GM23248 (cell line): Measurements from ENCODE around the gene CDH4. TPM values are rescaled to one million over a fixed set of nuclear protein-coding genes. Genes with fewer than 3 reads are reported as not detected.

Source experiments
- DNase-seq: peaks from one replicate; pipeline ENCODE4 v3.0.0-alpha.2; 2015
- H2AFZ ChIP-seq: fragments of 200-600 bp; sonication (generic); 2 replicates; pipeline ENCODE4 v1.6.1; 2016; ENCODE audit warnings: antibody characterized with exemption
- H3F3A ChIP-seq: fragments of 200-600 bp; sonication (generic); 2 replicates; pipeline ENCODE4 v1.6.1; 2016; ENCODE audit warnings: mild to moderate bottlenecking, antibody characterized with exemption, mixed run types; ENCODE audit not compliant: insufficient read depth
- H3K27ac ChIP-seq: fragments of 200-600 bp; sonication (generic); 2 replicates; pipeline ENCODE4 v1.5.1; 2016; ENCODE audit warnings: mild to moderate bottlenecking
- H3K27me3 ChIP-seq: fragments of 200-600 bp; sonication (generic); replicated peaks from 2 replicates; pipeline ENCODE4 v1.6.1; 2016; ENCODE audit warnings: mild to moderate bottlenecking; ENCODE audit not compliant: insufficient read depth
- H3K36me3 ChIP-seq: fragments of 200-600 bp; sonication (generic); 2 replicates; pipeline ENCODE4 v1.6.1; 2016; ENCODE audit warnings: low read depth, mild to moderate bottlenecking
- H3K4me1 ChIP-seq: fragments of 200-600 bp; sonication (generic); 2 replicates; pipeline ENCODE4 v1.6.1; 2016; ENCODE audit warnings: mild to moderate bottlenecking; ENCODE audit not compliant: insufficient read depth
- H3K4me2 ChIP-seq: fragments of 200-600 bp; sonication (generic); one replicate; pipeline ENCODE4 v1.6.1; 2016; ENCODE audit warnings: mild to moderate bottlenecking; ENCODE audit not compliant: unreplicated experiment
- H3K4me3 ChIP-seq: fragments of 200-600 bp; sonication (generic); 2 replicates; pipeline ENCODE4 v1.5.1; 2016; ENCODE audit warnings: mild to moderate bottlenecking
- H3K79me2 ChIP-seq: fragments of 200-600 bp; sonication (generic); 2 replicates; pipeline ENCODE4 v1.6.1; 2016; ENCODE audit warnings: mild to moderate bottlenecking; ENCODE audit not compliant: insufficient read depth
- H3K9ac ChIP-seq: fragments of 200-600 bp; sonication (generic); 2 replicates; pipeline ENCODE4 v1.6.1; 2016; ENCODE audit warnings: mild to moderate bottlenecking
- H3K9me2 ChIP-seq: fragments of 200-600 bp; sonication (generic); 2 replicates; pipeline ENCODE4 v1.6.1; 2016; ENCODE audit warnings: mixed run types, mild to moderate bottlenecking, moderate library complexity; ENCODE audit not compliant: insufficient read depth
- H3K9me3 ChIP-seq: fragments of 200-600 bp; sonication (generic); one replicate; pipeline ENCODE4 v1.6.1; 2017; ENCODE audit warnings: low read depth
- H4K20me1 ChIP-seq: fragments of 200-600 bp; sonication (generic); 2 replicates; pipeline ENCODE4 v1.6.0; 2016; ENCODE audit not compliant: insufficient read depth
- EZH2 ChIP-seq: fragments of 200-600 bp; sonication (generic); IDR thresholded peaks from 2 replicates; pipeline ENCODE4 v1.6.1; 2018; ENCODE audit warnings: antibody characterized with exemption, mild to moderate bottlenecking; ENCODE audit not compliant: insufficient read depth, poor library complexity, severe bottlenecking
- EZH2phosphoT487 ChIP-seq: fragments of 200-600 bp; sonication (generic); IDR thresholded peaks from 2 replicates; pipeline ENCODE4 v1.6.1; 2018; ENCODE audit warnings: antibody characterized with exemption, moderate library complexity, mild to moderate bottlenecking, low read depth; ENCODE audit not compliant: insufficient read depth
- WGBS, 2 experiments: methylation state at CpG; one replicate each; pipeline ENCODE4 v1.1.6; 2015 to 2017; ENCODE audit warnings: low lambda C conversion rate in 2 of 2, low coverage in 1 of 2; ENCODE audit errors: missing lambda C conversion rate in 2 of 2; 5-methylcytosine and 5-hydroxymethylcytosine counted together
- in situ Hi-C: fragments of 300-500 bp; cut with MboI; formaldehyde crosslinking; loops from 2 replicates; pipeline ENCODE4 v1.15.0; 2020
- polyA plus RNA-seq: library from polyadenylated mRNA; unstranded; fragments of >200 nt; fragmentation: Nextera tagmentation; extraction: Ambion mirVana; gene quantifications from 2 replicates; pipeline ENCODE4 v1.2.1, GENCODE V29; 2016
- total RNA-seq: library from RNA; depleted of rRNA; stranded (reverse); fragments of >200 nt; shearing (Covaris generic); gene quantifications from 2 replicates; pipeline ENCODE4 v1.2.3, GENCODE V29; 2014

CDH4 gene
- total and polyA plus RNA-seq, 2 experiments from 2014 or later: 1.1 to 3.9 TPM

- no peak overlapping the region for H3K27ac ChIP-seq
- H3K9ac ChIP-seq: no peak overlapping the region
- 6 to 9% methylated on average over 13 of the region's 13 CpGs for WGBS, 2 experiments
- no peaks in the 10 kb centered on the region for H3K4me1 ChIP-seq
- no peaks in the 10 kb centered on the region for H3K79me2 ChIP-seq
- no peaks in the 10 kb centered on the region for H3K9me3 ChIP-seq
- H3K4me2 ChIP-seq: no peak overlapping the region
- DNase-seq: peak; percentile 62
- no peak overlapping the region for H3K4me3 ChIP-seq
- H3F3A ChIP-seq: no peaks in the 10 kb centered on the region
- no peak overlapping the region for H2AFZ ChIP-seq
- no peaks in the 10 kb centered on the region for H3K36me3 ChIP-seq
- no peaks in the 10 kb centered on the region for H3K27me3 ChIP-seq
- no peaks in the 10 kb centered on the region for H4K20me1 ChIP-seq
- H3K9me2 ChIP-seq: no peaks in the 10 kb centered on the region
- in situ Hi-C loops: no loop called here
- no peak for TF ChIP-seq EZH2phosphoT487
- TF ChIP-seq EZH2: no peak
These were observed 135.3 kb downstream of the CDH4 start for GRCh38 chr20:61387204-61387953.

GRCh38 chr20:61387954-61388348, 135.9 kb downstream of the CDH4 start:
- no peaks in the 10 kb centered on the region for H3F3A ChIP-seq
- no peaks in the 10 kb centered on the region for H3K4me1 ChIP-seq
- no peak for TF ChIP-seq EZH2phosphoT487
- no peak for TF ChIP-seq EZH2
- DNase-seq: no peak
- H2AFZ ChIP-seq: no peak overlapping the region
- H3K27me3 ChIP-seq: no peaks in the 10 kb centered on the region
- H3K36me3 ChIP-seq: no peaks in the 10 kb centered on the region
- 2 to 4% methylated on average over 5 to 7 of the region's 7 CpGs for WGBS, 2 experiments
- H4K20me1 ChIP-seq: no peaks in the 10 kb centered on the region
- H3K79me2 ChIP-seq: no peaks in the 10 kb centered on the region
- no peak overlapping the region for H3K4me3 ChIP-seq
- H3K9me3 ChIP-seq: no peaks in the 10 kb centered on the region
- no peak overlapping the region for H3K4me2 ChIP-seq
- H3K9ac ChIP-seq: no peak overlapping the region
- no peak overlapping the region for H3K27ac ChIP-seq
- H3K9me2 ChIP-seq: no peaks in the 10 kb centered on the region
- in situ Hi-C loops: no loop called here

DNA sequence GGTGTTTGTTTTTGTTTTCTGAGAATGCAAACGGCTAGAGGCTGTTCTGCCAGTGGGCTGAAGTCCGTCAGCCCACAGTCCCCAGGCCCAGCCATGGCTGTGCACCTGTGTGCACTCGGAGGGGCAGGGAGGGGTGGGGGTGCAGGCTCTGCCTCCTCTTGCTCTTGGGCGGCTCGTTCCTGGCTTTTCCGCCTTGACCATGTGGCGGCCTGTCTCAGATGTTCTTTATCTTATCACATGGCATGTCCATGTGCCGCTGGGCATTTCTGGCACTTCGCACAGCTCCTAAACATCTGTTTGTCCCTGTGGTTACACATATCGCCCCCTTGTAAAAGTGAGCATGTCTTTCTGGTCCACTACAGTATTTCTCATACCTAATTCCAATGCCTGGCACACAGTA, 137.0 kb downstream of the CDH4 start:
- Histone ChIP-seq H3K27ac (no peak overlapping the region), H3F3A (no peaks in the 10 kb centered on the region), H3K27me3 (no peaks in the 10 kb centered on the region), H3K4me1 (no peaks in the 10 kb centered on the region), H2AFZ (no peak overlapping the region), H3K9me3 (no peaks in the 10 kb centered on the region), H3K9me2 (no peaks in the 10 kb centered on the region), H3K9ac (no peak overlapping the region), H3K79me2 (no peaks in the 10 kb centered on the region), H3K36me3 (no peaks in the 10 kb centered on the region), H3K4me3 (no peak overlapping the region), H4K20me1 (no peaks in the 10 kb centered on the region), H3K4me2 (no peak overlapping the region)
- TF ChIP-seq EZH2phosphoT487 (no peak), EZH2 (no peak)
- in situ Hi-C loops: no loop called here
- WGBS, 2 experiments: 50 to 74% methylated on average over 6 to 10 of the region's 10 CpGs
- DNase-seq: no peak

DNA sequence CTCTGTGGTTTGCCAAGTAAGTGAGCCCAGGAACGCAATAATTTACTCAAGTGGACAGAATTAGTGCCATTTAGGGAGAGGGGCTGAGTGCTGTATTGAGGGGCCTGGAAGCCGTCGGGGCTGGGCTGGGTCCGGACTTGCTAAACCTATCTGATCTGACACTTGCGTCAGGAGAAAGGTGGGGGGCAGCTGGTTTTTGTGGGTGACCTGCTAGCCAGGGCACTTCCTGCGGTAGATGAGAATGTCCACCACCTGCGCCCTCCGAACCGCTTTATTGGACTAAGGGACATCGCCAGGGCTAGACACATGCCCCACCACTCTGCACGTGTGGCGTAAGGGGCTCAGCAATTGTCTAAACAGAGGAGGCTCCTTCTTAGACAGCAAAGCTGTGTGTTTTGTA, 139.1 kb downstream of the CDH4 start:
- no peak for DNase-seq
- WGBS, 2 experiments: 46 to 47% methylated on average over 12 of the region's 12 CpGs
- Histone ChIP-seq H3K4me2 (no peak overlapping the region), H3K27ac (no peak overlapping the region), H4K20me1 (no peaks in the 10 kb centered on the region), H2AFZ (no peak overlapping the region), H3K9me2 (no peaks in the 10 kb centered on the region), H3K27me3 (no peaks in the 10 kb centered on the region), H3K4me1 (no peaks in the 10 kb centered on the region), H3K79me2 (no peaks in the 10 kb centered on the region), H3K4me3 (no peak overlapping the region), H3K9me3 (no peaks in the 10 kb centered on the region), H3F3A (no peaks in the 10 kb centered on the region), H3K9ac (no peak overlapping the region), H3K36me3 (no peaks in the 10 kb centered on the region)
- in situ Hi-C loops: no loop called here
- no peak for TF ChIP-seq EZH2
- TF ChIP-seq EZH2phosphoT487: no peak
